ENCODE data around the gene EPHB2.
"Not testable (repeated sequence)": the region's sequence is repeated elsewhere in the genome, so short reads cannot be mapped to it uniquely, and the experiment has no call there.

The EPHB2 gene

DNA sequence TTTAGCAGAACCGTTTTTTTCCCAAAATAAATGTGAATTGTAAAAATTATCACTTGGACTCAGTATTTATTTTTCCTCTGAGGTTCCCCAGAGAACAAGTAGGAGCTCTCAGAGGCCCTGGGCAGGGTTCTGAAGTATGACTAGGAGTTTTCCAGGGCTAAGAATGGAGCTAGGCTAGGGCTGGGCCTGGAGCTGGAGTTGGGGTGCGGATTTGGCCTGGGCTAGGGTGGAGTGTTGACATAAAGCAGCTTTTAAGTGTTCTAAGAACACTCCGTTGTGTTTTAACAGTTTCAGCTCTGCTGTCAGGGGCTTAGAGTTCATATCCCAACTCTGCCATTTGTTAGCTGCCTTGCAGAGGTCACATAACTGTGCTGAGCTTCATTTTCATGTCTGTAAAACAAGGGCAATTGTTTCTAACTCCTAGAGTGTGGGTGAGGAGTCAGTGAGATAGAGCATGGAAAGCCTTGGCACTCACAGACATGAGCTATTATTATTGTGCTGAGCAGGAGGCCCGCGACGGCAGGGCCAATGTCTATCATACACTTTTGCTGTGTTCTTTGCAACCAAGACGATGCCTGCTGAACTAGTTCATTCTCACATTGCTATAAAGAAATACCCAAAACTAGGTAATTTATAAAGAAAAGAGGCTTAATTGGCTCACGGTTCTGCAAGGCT lies 210.9 kb downstream of the EPHB2 start:
- DNase-seq = no peak

DNA sequence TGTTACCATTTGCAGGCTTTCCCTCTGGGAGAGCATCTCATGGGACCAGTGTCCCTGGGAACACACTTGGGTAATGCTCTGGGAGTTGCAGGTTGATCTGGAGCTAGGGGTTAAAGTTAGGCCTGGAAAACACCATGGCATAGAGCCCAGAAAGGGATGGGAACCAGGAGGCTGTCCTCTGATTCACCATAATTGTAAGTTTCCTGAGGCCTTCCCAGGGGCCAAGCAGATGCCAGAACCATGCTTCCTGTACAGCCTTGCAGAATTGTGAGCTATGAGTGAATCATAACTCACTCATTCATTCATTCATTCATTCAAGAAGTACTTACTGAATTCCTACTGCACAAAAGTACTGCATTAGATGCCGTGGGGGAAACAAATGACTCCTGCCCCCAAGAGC lies 212.0 kb downstream of the EPHB2 start:
- no peak for DNase-seq

DNA sequence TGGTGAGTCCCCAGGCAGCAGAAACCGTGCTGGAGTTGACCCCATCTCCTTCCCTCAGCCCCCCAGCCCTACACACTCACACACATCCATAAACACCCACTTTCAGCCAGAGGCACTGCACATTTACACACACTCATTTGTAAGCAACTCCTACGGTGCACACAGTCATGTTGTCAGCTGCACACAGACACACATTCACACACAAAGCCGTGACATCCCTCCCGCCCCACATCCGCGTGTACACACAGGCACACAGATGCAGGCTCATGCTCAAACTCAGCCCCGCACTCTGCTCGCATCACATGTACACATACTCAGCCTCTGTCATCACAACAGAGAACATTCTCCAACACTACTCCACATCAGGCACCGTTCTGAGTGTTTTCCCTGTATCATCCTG lies 214.5 kb downstream of the EPHB2 start:
- DNase-seq = no peak

GRCh38 chr1:22930240-22930912 lies 219.7 kb downstream of the EPHB2 start:
- DNase-seq = peak; percentile 40

GRCh38 chr1:22932803-22933470 lies 222.3 kb downstream of the EPHB2 start:
- DNase-seq = no peak

DNA sequence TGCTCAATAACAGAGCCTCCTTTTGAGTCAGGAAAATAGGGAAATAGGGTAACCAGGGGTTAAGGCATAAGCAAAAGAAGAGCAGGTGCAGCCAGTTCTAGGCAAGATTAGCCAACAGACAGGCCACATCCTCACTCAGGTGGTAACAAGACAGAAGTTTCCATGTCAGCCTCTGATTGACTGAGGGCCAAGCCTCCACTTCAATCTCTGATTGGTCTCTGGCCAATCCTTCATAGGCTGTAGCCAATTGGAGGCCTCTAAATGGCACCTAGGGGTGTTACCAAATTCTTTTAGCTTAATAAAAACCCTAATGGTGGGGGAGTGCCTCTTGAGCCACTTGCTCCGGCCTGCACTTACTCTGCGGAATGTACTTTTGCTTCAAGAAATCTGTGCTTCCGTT lies 224.8 kb downstream of the EPHB2 start:
- no peak for DNase-seq

DNA sequence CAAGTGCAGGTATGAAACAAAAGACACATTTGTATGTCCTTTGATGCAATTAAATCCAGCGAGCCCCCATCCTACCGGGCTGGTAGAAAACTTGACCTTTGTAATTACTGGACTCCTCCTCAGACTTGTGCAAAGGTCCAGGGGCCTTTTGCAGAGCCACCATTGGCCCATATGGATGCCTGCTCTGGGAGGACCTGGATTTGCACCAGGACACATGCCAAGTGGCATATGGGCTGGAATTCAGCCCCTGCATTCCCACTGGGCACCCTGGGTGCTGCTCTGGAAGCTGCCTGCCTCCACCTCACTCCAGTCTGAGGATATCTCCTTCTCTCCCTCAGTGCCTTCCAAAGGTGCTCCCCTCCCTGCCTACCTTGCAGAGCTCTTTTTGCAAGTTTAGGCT lies 226.0 kb downstream of the EPHB2 start:
- no peak for DNase-seq

DNA sequence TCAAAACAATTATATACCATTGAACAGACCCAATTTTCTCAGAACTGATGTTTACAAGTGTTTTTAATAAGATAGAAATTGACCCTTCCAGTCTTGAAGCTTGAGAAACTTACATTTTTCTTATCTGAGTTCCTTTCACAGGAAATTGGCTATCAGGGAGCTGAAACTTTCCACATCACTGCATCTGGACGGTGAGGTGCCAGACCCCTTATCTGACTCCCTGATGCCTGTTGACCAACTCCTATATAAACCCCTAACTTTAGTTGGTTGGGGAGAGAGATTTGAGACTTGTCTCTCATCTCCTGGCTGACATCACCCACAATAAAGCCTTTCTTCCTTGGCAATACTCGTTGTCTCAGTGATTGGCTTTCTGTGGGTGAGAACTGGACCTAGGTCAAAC lies 230.6 kb downstream of the EPHB2 start:
- no peak for DNase-seq

DNA sequence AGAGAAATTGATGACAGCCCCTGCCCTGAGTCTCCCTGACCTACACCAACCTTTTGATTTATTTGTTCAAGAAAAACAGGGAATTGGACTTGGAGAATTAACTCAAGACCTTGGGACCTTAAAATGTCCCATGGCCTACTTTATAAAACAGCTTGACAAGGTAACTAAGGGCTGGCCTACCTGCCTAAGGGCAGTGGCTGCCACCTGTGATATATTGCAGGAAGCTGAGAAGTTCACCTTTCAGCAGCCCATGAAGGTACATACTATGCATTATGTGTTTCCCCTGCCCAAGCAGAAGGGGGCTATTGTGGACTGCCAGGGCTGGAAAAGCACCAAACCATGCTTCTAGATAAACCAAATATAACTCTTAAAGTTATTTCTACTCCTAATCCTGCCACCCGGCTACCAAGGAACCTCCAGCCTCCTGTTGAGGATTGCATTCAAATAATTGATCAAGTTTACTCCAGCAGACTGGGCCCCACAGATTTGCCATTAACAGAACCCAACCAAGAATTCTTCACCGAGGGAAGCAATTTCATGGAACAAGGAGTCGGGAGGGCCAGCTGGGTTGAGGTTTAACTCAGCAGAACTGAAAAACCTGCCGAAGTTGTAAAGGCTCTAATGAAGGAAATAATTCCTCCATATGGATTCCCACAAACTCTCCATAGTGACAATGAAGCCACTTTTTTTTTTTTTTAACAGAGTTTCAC lies 233.9 kb downstream of the EPHB2 start:
- no peak for DNase-seq

DNA sequence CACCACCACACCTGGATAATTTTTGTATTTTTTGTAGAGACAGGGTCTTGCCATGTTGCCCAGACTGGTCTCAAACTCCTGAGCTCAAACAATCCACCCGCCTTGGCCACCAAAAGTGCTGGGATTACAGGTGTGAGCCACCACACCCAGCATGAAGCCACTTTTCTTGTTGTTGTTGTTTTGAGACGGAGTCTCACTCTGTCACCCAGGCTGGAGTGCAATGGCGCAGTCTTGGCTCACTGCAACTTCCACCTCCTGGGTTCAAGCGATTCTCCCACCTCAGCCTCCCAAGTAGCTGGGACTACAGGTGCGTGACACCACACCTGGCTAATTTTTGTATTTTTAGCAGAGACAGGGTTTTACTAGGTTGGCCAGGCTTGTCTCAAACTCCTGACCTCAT lies 234.5 kb downstream of the EPHB2 start:
- not testable (repeated sequence) for DNase-seq

DNA sequence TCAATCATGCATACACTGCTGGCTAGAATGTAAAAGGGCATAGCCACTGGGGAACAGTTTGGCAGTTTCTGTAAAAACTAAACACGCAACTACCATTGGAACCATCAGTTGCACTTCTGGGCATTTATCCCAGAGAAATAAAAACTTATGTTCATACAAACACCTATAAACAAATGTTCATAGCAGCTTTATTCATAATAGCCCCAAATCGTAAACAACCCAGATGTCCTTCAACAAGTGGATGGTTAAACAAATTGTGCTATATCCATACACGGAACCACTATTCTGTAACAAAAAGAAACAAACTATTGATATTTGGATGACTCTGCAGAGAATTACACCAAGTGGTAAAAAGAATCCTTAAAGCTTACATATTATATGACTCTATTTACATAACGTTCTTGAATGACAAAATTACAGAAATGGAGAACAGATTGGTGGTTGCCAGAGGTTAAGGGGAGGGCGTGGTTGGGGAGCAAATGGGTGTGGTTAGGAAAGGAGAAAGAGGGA lies 239.2 kb downstream of the EPHB2 start:
- DNase-seq = no peak

GRCh38 chr1:22951796-22952195 lies 241.2 kb downstream of the EPHB2 start:
- DNase-seq = no peak

DNA sequence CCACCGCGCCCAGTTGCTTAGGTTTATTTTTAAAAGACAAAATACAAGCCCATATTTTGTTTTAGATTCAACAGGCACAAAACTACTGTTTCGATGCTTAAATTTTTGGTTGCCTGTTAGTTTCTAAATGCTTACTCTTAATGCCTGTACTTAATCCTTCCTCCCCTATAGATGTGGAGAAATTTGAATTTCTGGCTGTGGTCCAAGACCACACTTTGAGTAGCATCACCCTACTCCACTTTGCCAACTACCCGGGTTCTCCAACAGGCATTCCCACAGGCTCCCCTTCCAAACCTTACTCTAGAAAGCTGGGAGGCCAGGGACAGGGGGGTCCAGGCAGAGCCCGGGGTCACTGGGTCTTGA lies 242.0 kb downstream of the EPHB2 start:
- DNase-seq = no peak

GRCh38 chr1:22953057-22953739 lies 242.6 kb downstream of the EPHB2 start:
- no peak for DNase-seq

GRCh38 chr1:22953740-22954141 lies 243.1 kb downstream of the EPHB2 start:
- DNase-seq = no peak

GRCh38 chr1:22955146-22955545 lies 244.5 kb downstream of the EPHB2 start:
- no peak for DNase-seq

DNA sequence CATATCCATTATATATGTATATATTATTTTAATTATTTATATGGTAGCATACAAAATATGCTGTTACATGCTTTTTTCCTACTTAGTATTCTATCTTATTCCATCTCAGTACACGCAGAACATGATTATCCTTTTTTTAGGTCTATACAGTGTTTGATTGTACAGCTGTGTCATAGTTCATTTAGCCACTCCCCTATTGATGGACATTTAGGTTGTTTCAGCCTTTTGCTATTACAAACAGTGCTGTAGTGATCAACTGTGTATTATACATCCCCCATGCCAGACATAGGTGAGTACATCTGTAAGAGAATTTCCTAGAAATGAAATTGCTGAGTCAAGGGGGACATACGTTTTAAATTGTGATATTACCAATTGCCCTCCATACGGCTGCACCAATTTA lies 246.4 kb downstream of the EPHB2 start:
- no peak for DNase-seq

GRCh38 chr1:22958556-22958955 lies 247.9 kb downstream of the EPHB2 start:
- no peak for DNase-seq

DNA sequence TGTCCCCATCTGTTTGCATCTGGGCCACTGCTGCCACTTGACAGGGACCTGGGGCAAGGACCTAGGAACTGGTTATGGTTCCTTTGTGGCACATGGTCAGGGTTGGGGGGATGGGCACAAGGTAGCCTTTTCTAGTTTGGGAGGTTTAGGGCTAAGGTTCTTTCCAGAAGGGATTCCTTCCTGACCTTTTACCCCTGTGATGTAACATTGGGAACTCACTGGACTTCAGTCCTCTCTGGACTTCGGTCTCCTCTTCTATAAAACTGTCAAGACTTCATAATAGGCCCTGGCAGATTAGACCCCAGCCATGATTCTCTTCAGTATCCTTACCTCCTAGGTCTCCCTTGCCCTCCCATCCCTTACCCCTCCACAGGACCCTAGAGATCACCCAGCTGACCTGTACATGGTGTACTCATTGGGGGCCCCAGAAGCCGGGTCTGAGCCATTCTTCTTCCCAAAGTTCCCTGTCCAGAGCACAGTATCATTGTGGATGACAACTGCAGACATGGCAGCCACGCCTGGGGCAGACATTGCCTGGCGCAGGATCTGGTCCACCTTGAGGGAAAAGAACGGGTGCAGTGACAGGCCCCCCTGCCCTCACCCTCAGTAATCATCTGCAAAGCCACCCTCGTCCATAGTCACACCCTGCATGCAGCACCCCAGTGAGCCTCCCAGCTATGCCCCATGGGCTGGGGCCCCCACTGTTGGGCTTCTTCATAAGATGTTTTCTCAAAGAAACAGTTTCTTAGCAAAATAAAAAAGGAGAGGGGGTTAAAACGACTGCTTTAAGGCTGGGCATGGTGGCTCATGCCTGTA lies 249.1 kb downstream of the EPHB2 start:
- DNase-seq = no peak

- no peak for DNase-seq
Observed at GRCh38 chr1:22962558-22962957, 251.9 kb downstream of the EPHB2 start.

- no peak for DNase-seq
Observed at GRCh38 chr1:22963044-22963677, 252.5 kb downstream of the EPHB2 start.

GRCh38 chr1:22966309-22966708 lies 255.7 kb downstream of the EPHB2 start:
- DNase-seq = no peak

Data from NCI-H345 (cell line).